HG03565 (cell line): ENCODE results near the gene PLXNA3.

Source experiments
- ATAC-seq: cut with Tn5 transposase; IDR thresholded peaks from one replicate; pipeline ENCODE4 v1.9.1; 2021; ENCODE audit warnings: mild to moderate bottlenecking, moderate library complexity; ENCODE audit not compliant: unreplicated experiment

Gene PLXNA3

GRCh38 chrX:154458116-154458953 is at the start of gene PLXNA3:
Gene PLXNA3 (plus strand): TSS chrX:154458281. CDS start chrX:154460184, 1,903 bp downstream.
- peak; percentile 55 for ATAC-seq

GRCh38 chrX:154408659-154409221 is 49.3 kb upstream of the PLXNA3 start:
- no peak for ATAC-seq

GRCh38 chrX:154409222-154409871 is 48.7 kb upstream of the PLXNA3 start, which contains the start of gene DNASE1L1:
Gene DNASE1L1 (minus strand): TSS chrX:154409254. CDS start chrX:154405568, 3,686 bp downstream.
- no peak for ATAC-seq

- peak; percentile 37 for ATAC-seq
These were observed 46.1 kb upstream of the PLXNA3 start for GRCh38 chrX:154411981-154412340.

- no peak for ATAC-seq
These were observed 45.6 kb upstream of the PLXNA3 start for GRCh38 chrX:154412468-154412867.

- no peak for ATAC-seq
These were observed 44.9 kb upstream of the PLXNA3 start for GRCh38 chrX:154413142-154413541.

GRCh38 chrX:154417157-154417556 is 40.9 kb upstream of the PLXNA3 start:
- no peak for ATAC-seq

GRCh38 chrX:154419189-154419588 is 38.9 kb upstream of the PLXNA3 start:
- ATAC-seq, result no peak

- no peak for ATAC-seq
These were observed 38.2 kb upstream of the PLXNA3 start for GRCh38 chrX:154419688-154420401.

- ATAC-seq, result no peak
These were observed 37.7 kb upstream of the PLXNA3 start for GRCh38 chrX:154420402-154420756.

- ATAC-seq, result no peak
These were observed 30.9 kb upstream of the PLXNA3 start for GRCh38 chrX:154426916-154427770.

GRCh38 chrX:154428176-154429171 is 29.6 kb upstream of the PLXNA3 start, which contains the start of gene ATP6AP1:
Gene ATP6AP1 (plus strand): TSS chrX:154428677. CDS start chrX:154428693, 16 bp downstream.
- ATAC-seq, result peak; percentile 95

GRCh38 chrX:154429711-154430110 is 28.4 kb upstream of the PLXNA3 start:
- ATAC-seq, result no peak

- ATAC-seq, result no peak
These were observed 27.6 kb upstream of the PLXNA3 start for GRCh38 chrX:154430479-154430878.

GRCh38 chrX:154430916-154431315 is 27.2 kb upstream of the PLXNA3 start:
- no peak for ATAC-seq

GRCh38 chrX:154431341-154431740 is 26.7 kb upstream of the PLXNA3 start:
- ATAC-seq, result no peak

- no peak for ATAC-seq
These were observed 25.9 kb upstream of the PLXNA3 start for GRCh38 chrX:154432210-154432609.

- ATAC-seq, result no peak
These were observed 24.5 kb upstream of the PLXNA3 start for GRCh38 chrX:154433605-154434004.
